SK-N-SH (cell line): ENCODE data around the gene GALNS. TPM values are rescaled to one million over a fixed set of nuclear protein-coding genes. Genes with fewer than 3 reads are reported as not detected.

Experiments used
- CTCF ChIA-PET: fragments of 300-600, 350-600 bp; formaldehyde crosslinking; extraction: SDS; loops from one replicate; lab custom pipeline; 2021; lab: Yijun Ruan, JAX
- POLR2A ChIA-PET: fragments of 350-600 bp; sonication (Branson Sonifier 250); formaldehyde crosslinking; extraction: SDS; loops from one replicate; lab custom pipeline; 2020; ENCODE audit warnings: antibody characterized with exemption, inconsistent platforms; lab: Yijun Ruan, JAX
- DNase-seq: peaks from one replicate; pipeline ENCODE4 v3.0.0; 2012
- H2AFZ ChIP-seq: fragments of 200-600 bp; sonication (generic); 2 replicates; pipeline ENCODE4 v1.8.1; 2016; ENCODE audit warnings: antibody characterized with exemption, mild to moderate bottlenecking, low read depth
- H3F3A ChIP-seq: fragments of 200-600 bp; sonication (generic); replicated peaks from 2 replicates; pipeline ENCODE3; 2016; ENCODE audit warnings: antibody characterized with exemption, mild to moderate bottlenecking; ENCODE audit not compliant: insufficient read depth
- H3K27ac ChIP-seq, 2 experiments: fragments of 200-500 bp in 1 of 2; fragments of 200-600 bp in 1 of 2; sonication (Bioruptor generic) in 1 of 2; sonication (generic), shearing (Covaris generic) in 1 of 2; 2 replicates each; pipeline versions ENCODE4 v1.5.1 to v1.6.1; 2014 to 2016; ENCODE audit warnings: low read depth in 2 of 2, inconsistent platforms in 1 of 2, low read length in 1 of 2, mild to moderate bottlenecking in 1 of 2, mixed read lengths in 1 of 2
- H3K27me3 ChIP-seq: fragments of 200-600 bp; sonication (generic), shearing (Covaris generic); 2 replicates; pipeline ENCODE4 v1.6.1; 2016; ENCODE audit warnings: mixed run types; ENCODE audit not compliant: insufficient read depth
- H3K36me3 ChIP-seq, 2 experiments: fragments of 200-500 bp in 1 of 2; fragments of 200-600 bp in 1 of 2; sonication (Bioruptor generic) in 1 of 2; sonication (generic) in 1 of 2; replicated peaks in 1 of 2; 2 replicates each; pipeline versions ENCODE3 to v1.5.1; 2014 to 2016; ENCODE audit warnings: low read length in 1 of 2, mild to moderate bottlenecking in 1 of 2; ENCODE audit not compliant: insufficient read depth in 2 of 2, control insufficient read depth in 1 of 2
- H3K4me1 ChIP-seq, 2 experiments: fragments of 200-500 bp in 1 of 2; fragments of 200-600 bp in 1 of 2; sonication (Bioruptor generic) in 1 of 2; sonication (generic), shearing (Covaris generic) in 1 of 2; 2 replicates each; pipeline versions ENCODE4 v1.5.1 to v1.6.1; 2014 to 2016; ENCODE audit warnings: low read depth in 1 of 2, low read length in 1 of 2, mixed run types in 1 of 2; ENCODE audit not compliant: insufficient read depth in 2 of 2, control insufficient read depth in 1 of 2
- H3K4me2 ChIP-seq: fragments of 200-600 bp; sonication (generic), shearing (Covaris generic); 2 replicates; pipeline ENCODE4 v1.6.1; 2017; ENCODE audit warnings: mixed run types
- H3K4me3 ChIP-seq, 2 experiments: fragments of 200-500 bp in 1 of 2; fragments of 200-600 bp in 1 of 2; sonication (Bioruptor generic) in 1 of 2; sonication (generic), shearing (Covaris generic) in 1 of 2; 2 replicates each; pipeline versions ENCODE4 v1.5.1 to v1.8.1; 2014 to 2016; ENCODE audit warnings: low read depth in 2 of 2, inconsistent platforms in 1 of 2, low read length in 1 of 2, mild to moderate bottlenecking in 1 of 2, mixed read lengths in 1 of 2, moderate library complexity in 1 of 2
- H3K79me2 ChIP-seq: fragments of 200-600 bp; sonication (generic); 2 replicates; pipeline ENCODE4 v1.8.1; 2017; ENCODE audit warnings: mild to moderate bottlenecking; ENCODE audit not compliant: insufficient read depth
- H3K9ac ChIP-seq: fragments of 200-600 bp; sonication (generic); 2 replicates; pipeline ENCODE4 v1.6.1; 2017; ENCODE audit warnings: mixed run types
- H3K9me2 ChIP-seq: fragments of 200-600 bp; sonication (generic); 2 replicates; pipeline ENCODE4 v1.6.1; 2017; ENCODE audit warnings: mixed run types
- H3K9me3 ChIP-seq: fragments of 200-600 bp; sonication (generic); 2 replicates; pipeline ENCODE4 v1.6.1; 2017; ENCODE audit warnings: mixed run types, mild to moderate bottlenecking, moderate library complexity
- H4K20me1 ChIP-seq: fragments of 200-600 bp; sonication (generic); 2 replicates; pipeline ENCODE4 v1.6.1; 2017; ENCODE audit warnings: mild to moderate bottlenecking, mixed run types; ENCODE audit not compliant: insufficient read depth
- CHD2 ChIP-seq: fragments of 150-350 bp; IDR thresholded peaks from 2 replicates; pipeline ENCODE4 v1.6.1; 2018; ENCODE audit warnings: low read length; ENCODE audit not compliant: partially characterized antibody
- CTCF ChIP-seq: fragments of 200-600 bp; sonication (generic); IDR thresholded peaks from 2 replicates; pipeline ENCODE4 v1.6.1; 2017; ENCODE audit warnings: antibody characterized with exemption, mild to moderate bottlenecking, moderate library complexity
- ELF1 ChIP-seq: IDR thresholded peaks from 2 replicates; pipeline ENCODE4 v1.4.0; 2012
- EP300 ChIP-seq, 2 experiments: IDR thresholded peaks; 2 replicates each; pipeline versions ENCODE4 v1.4.0 to v1.6.1; 2012; ENCODE audit warnings: borderline replicate concordance in 1 of 2, low read depth in 1 of 2, low read length in 1 of 2
- EZH2phosphoT487 ChIP-seq: fragments of 200-600 bp; sonication (generic); IDR thresholded peaks from 2 replicates; pipeline ENCODE4 v1.6.1; 2017; ENCODE audit warnings: low read depth, mixed run types, mild to moderate bottlenecking, antibody characterized with exemption, moderate library complexity, borderline replicate concordance
- MAX ChIP-seq: IDR thresholded peaks from 2 replicates; pipeline ENCODE4 v1.4.0; 2012; ENCODE audit warnings: low read depth
- NFIC ChIP-seq: IDR thresholded peaks from 2 replicates; pipeline ENCODE4 v1.4.0; 2012; ENCODE audit warnings: borderline replicate concordance
- REST ChIP-seq: IDR thresholded peaks from 2 replicates; pipeline ENCODE4 v1.6.1; 2012; ENCODE audit warnings: mild to moderate bottlenecking, low read depth, low read length, moderate library complexity
- SIN3A ChIP-seq: IDR thresholded peaks from 2 replicates; pipeline ENCODE4 v1.6.1; 2012; ENCODE audit warnings: low read depth, mild to moderate bottlenecking, low read length, moderate library complexity, borderline replicate concordance
- SMC3 ChIP-seq: IDR thresholded peaks from 2 replicates; pipeline ENCODE4 v1.6.1; 2012; ENCODE audit warnings: low read depth, low read length, improper control_type of control experiment
- USF2 ChIP-seq: fragments of 150-350 bp; IDR thresholded peaks from 2 replicates; pipeline ENCODE4 v1.6.1; 2017; ENCODE audit warnings: antibody characterized with exemption, low read length, low read depth, borderline replicate concordance
- ZBTB33 ChIP-seq: IDR thresholded peaks from 2 replicates; pipeline ENCODE4 v1.4.0; 2012; ENCODE audit warnings: low read depth, borderline replicate concordance
- WGBS: methylation state at CpG from one replicate; pipeline ENCODE4 v1.1.6; 2017; ENCODE audit warnings: low lambda C conversion rate; 5-methylcytosine and 5-hydroxymethylcytosine counted together
- polyA plus RNA-seq, 3 experiments: library from polyadenylated mRNA; depleted of rRNA; stranded (reverse); fragments of >200 nt; gene quantifications; 2 replicates each; pipeline ENCODE4 v1.2.3, GENCODE V29; 2012

GALNS gene
- polyA plus RNA-seq, 1 of the 3 experiments (the other 2 are of a cell fraction) = 16.5 TPM

- peak; percentile 33; the same call in 1 of the 2 replicates for TF ChIP-seq ZBTB33
- TF ChIP-seq CTCF = no peak
- TF ChIP-seq EZH2phosphoT487 = no peak
- peak; percentile 75; the same call in 1 of the 2 replicates for TF ChIP-seq MAX
- 0 out of 2 replicates have a peak, but pooled peaks have one; percentile 9 for TF ChIP-seq REST
These were observed 74.0 kb downstream of the GALNS start (continued) for GRCh38 chr16:88782454-88783390.

- WGBS = 86% methylated on average over 12 of the region's 28 CpGs
- H4K20me1 ChIP-seq = peaks cover 75% of the 10 kb centered on the region
- no peak overlapping the region for H3K27ac ChIP-seq
- ChIA-PET CTCF (interaction anchor here (0.9 to 3.9 kb wide), 10 partner anchors 9 to 462 kb away, joined by 3 to 35 read pairs (median 6); no protein-coding TSS in a partner anchor), POLR2A (no interaction called here)
- no peaks in the 10 kb centered on the region for H3K9me2 ChIP-seq
- H2AFZ ChIP-seq = no peak overlapping the region
- peaks cover 15% of the 10 kb centered on the region for H3F3A ChIP-seq
- no peak overlapping the region for H3K9ac ChIP-seq
- no peaks in the 10 kb centered on the region for H3K36me3 ChIP-seq
- H3K4me3 ChIP-seq = no peak overlapping the region
- peak overlapping the region; percentile 91 for H3K4me2 ChIP-seq
- H3K27me3 ChIP-seq = no peaks in the 10 kb centered on the region
- DNase-seq = no peak
- no peaks in the 10 kb centered on the region for H3K9me3 ChIP-seq
- H3K4me1 ChIP-seq = peaks cover 0 to 41% of the 10 kb centered on the region in 2 experiments; a peak in 3 of 4 replicates
- peaks cover 89% of the 10 kb centered on the region for H3K79me2 ChIP-seq
- TF ChIP-seq ELF1 (no peak), SMC3 (no peak), CHD2 (no peak), NFIC (no peak), CTCF (no peak), USF2 (no peak), EP300 (IDR thresholded peaks at IDR 0.05; ENCODE audit: borderline replicate concordance in 1 of 2, low read depth in 1 of 2, low read length in 1 of 2) (no peak), SIN3A (no peak)
These were observed 75.3 kb downstream of the GALNS start for GRCh38 chr16:88781140-88782077.
